DMS53 treated with DMSO at 0.1 percent for 48 hours (cell line): ENCODE measurements around the gene IFT122.
"Not testable (repeated sequence)": the region's sequence is repeated elsewhere in the genome, so short reads cannot be mapped to it uniquely, and the experiment has no call there.

Experiments
- DNase-seq: peaks from one replicate; lab custom pipeline; 2025; ENCODE audit not compliant: unreplicated experiment; lab: John Stamatoyannopoulos, UW

IFT122 gene

DNA sequence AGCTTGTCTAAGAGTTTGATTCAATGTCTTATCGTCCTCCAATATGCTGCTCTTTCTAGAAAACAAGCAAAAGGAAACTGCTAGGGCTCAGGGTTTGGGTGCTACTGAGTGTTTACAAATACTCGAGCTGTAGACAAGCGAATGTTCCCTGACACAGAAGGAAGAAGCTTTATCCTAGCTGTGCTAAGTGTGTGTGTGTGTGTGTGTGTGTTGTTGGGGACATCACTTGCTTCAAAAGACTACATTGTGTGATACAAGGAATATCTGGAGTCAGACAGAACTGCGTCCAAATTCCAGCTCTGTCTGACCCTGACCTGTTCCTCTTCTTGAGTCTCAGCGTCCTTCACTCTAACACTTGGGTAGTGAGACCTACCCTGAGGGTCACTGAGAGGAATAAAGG lies 54.5 kb downstream of the IFT122 start:
- DNase-seq, result not testable (repeated sequence)

DNA sequence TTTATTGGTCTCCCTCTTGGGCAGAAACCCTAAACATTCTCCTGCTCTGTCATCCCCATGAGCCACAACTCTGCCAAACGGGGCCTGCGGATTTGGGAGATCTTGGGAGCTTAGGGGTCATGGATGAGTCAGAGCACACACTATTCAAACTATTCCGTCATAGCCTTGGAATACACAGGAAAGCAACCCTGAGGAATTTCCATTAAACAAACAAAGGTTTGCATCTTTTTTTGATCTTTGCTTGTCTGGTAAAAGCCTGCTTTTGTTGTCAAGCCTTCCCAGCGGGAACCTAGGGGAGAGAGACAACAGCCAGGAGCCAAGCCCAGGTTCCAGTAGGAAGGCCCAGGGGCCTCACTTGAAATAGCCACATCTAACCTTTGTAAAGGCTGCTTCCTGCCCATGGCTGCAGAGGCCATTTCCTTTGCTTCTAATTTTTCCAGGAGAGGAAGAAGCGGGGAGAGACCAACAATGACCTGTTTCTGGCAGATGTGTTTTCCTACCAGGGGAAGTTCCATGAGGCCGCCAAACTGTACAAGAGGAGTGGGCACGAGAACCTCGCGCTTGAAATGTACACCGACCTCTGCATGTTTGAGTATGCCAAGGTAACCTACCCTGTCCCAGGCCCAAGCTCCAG lies 55.1 kb downstream of the IFT122 start:
- DNase-seq, result not testable (repeated sequence)

DNA sequence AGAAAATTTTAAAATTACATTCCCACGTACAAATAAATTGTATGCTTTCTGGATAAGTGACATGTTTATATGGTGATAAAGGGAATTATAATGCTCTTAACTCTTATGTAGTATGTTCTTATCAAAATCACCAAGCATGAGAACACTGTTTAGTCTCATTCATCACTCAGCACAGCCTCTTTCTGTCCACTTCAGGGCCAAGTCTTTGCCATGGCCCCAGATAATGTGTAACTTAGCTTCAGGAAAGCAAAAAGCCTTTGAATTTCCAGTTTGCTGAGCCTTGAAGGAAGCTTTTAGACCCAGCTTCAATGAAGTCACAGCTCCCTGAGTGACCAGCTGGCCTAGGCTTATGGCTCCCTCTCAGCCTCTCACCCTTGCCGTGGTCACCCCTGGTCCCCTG lies 57.9 kb downstream of the IFT122 start:
- not testable (repeated sequence) for DNase-seq

DNA sequence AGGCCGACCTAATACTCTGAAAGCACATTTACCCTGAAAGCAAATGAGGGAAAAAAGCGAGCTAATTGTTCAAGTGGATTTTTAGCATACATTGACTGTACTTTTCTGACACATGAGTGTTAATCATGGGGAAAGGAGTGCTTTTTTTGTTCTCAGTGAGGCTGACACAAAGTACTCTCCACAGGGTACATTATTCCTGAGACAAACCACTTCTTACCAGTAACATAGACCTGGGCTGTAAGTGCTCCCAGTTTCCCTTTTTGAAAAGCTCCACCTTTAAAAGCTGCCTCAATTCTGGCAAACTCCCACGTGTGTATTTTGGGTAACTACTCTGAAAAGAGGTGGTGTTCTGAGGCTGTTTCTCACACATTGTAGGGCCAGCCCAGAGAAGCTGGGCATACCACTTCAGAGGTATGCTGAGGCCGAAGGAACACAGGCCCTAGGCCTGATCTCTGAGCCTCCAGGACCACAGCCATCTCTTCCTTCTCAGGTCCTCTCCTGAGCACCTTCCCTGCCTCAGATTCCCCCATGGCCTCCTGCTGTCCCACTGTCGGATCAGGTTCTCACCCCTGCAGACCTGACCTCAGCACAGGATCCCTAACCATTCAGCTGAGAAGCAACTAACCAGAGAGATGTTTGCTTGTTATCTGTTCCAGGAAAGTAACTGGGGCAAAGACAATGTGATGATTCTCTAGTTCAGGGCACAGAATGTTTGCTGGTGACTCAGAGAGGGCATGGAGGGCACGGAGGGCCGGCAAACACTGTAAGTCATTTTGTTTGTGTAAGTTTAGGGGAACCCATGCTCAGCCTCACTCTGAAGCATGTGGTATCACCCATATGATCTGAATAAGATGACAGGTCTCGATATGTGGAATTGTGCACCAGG lies 58.8 kb downstream of the IFT122 start:
- DNase-seq, result not testable (repeated sequence)

DNA sequence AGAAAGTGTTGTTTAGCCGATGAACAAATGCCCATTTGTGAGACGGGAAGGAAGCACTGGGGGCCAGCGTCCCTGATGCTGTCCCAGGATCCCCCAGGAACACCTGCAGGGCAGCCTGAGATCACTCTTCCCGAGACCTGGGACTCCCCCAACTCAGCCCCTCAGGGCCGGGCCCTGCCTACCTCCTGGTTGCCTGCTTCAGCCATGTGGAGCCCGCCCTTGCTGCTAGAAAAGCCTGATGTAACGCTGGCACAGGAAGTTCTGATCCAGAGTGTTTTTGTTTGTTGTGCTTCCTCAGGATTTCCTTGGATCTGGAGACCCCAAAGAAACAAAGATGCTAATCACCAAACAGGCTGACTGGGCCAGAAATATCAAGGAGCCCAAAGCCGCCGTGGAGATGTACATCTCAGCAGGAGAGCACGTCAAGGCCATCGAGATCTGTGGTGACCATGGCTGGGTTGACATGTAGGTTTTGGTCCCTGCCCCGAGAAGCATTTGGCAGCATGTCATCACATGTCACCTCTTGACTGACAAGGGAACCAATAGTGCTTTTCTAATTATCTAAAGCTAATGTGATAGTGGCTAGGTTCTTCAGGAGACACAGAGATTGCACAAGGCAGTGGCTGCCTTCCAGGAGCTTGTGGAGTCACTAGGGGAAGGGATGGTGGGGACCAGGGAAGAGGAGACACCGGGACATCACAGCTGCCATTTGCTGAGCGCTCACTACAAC lies 59.7 kb downstream of the IFT122 start:
- DNase-seq, result not testable (repeated sequence)

DNA sequence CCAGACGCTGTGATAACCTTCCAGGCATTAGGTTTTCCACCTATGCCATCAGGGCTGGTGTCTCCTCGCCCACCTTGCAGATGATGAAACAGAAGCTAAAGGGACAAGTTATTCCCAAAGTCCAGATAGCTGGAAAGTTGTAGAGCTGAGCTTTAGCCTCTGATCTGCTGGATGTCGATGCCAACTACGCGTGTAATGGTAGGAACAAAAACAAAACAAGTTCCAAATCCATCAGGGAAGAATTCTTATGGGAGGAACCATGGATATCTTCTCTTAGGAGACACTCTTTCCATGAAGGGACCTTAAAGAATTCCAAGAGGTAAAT lies 60.3 kb downstream of the IFT122 start:
- DNase-seq, result no peak

DNA sequence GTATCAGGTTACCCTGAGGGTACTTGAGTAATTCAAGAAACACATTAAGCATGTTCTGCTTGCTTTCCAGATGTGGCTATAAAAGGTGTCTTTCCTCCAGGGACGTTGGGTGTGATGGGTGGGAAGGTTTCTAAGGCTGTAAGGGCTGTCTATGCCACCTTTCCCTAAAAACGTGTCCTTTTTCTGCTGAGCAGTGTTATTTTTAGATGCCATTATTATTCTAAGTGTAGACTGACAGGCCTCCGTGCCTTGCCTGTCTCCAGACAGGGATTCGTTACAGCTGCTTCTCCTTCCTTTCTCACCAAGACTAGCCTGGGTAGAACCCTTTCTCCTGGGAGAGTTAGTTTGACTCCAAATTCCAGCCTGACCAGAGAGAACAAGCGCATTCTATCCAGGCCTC lies 61.6 kb downstream of the IFT122 start:
- DNase-seq, result no peak

DNA sequence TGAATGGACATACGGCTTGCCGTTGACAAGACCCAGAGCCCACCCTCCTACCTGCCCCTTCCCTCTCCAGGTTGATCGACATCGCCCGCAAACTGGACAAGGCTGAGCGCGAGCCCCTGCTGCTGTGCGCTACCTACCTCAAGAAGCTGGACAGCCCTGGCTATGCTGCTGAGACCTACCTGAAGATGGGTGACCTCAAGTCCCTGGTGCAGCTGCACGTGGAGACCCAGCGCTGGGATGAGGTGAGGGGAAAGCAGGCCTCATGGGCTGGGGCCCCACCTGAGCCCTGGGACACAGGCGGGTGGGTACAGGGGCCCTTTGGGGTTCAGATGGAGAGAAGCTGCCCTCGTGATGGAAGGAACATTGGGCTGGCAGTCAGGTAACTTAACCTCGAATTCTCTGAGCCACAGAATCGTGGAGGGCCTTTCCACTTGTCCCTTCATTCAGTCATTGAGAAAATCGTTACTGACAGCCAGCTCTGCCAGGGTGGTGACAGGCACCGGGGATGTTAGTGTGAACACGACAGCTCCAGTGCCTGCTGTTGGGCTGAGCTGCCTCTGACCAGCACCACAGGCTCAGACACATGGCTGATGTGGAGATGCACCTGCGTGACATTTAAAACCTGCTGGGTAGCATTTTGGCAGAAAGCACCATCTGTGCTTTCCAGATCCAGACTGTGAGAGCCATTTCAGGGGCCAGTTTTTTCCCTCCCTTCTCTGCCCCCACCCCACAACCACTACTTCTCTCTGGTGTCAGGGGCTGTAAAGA lies 62.8 kb downstream of the IFT122 start:
- DNase-seq, result no peak

DNA sequence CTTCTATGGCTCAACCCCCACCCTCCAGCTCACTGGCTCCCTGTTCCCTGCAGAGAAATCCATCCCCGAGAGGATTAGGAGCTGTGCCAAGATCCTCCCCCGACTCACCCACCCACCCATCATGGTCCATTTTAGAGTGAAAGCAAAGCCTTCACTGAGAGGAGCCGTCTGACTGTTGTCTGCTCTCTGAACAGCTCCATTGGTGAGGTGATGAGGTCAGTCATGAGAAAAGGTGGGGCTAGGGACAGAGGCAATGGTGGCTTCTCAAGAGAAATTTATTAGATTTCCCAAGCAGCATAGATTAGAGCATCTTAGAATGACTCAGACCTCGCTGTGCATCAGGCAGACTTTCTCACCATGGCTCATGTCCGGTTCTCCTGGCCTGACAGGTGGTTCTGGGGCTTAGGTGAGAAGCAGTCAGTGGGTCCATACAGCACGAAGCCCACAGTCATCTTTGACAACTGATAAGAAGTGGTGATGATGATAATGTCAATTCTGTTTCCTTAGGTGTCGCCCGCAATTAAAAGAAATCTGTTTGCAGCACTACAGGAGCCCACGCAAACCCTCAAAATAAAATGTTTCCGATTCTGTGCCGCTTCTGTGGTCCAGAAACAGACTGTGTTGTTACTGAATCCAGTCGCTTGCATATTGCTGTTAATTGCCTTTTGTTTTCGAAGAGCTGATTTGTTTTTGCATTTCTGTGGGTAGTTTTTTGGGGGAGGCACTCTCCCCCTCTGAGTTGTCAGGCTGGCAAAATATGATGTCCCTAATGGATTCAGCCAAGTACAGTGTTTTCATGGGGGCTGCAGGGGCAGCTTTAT lies 63.7 kb downstream of the IFT122 start:
- no peak for DNase-seq

DNA sequence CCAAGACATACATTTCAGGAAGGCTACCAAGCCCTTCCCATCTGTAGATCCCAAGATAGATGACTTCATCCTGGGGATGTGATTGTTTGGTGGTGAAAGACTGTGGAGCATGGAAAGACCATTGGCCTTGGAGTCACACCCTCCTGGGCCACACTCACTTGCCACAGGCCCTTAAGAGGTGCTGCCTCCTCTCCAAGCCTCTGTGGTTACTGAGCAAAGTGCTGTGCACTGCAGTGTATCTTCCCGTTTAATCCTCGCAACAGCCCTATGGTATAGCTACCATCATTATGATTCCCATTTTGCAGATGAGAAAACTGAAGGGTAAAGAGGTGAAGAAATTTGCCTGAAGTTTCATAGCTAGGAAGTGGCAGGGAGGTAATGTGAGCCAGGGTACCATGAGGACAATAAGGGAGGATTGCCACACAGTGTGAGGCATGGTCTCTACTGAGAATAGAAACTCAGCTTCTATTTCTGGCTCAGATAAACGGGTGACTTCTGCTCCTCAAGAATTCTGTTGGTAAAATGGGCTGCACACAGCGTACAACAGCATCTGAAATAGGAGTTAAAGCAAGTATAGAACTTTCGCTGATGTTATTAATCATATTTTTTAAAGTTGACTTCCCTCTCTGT lies 64.6 kb downstream of the IFT122 start:
- no peak for DNase-seq

DNA sequence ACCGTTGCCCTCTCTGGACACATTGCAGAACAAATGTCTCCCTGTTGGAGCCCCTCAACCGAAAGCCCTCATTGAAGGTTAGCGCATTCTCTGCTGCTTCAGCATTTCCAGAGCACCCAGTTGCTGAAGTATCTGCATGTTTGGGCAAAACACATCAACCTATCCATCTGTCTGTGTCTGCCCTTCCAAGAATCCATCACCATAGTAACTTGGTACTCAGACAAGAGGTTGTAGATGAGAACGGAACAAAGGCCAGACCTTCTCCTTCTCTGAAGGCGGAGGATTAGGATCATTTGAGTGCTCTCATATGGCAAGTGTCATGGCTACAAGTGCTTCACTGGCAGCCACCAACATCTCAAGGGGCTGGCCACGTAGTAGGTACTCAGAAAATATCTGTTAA lies 65.3 kb downstream of the IFT122 start:
- no peak for DNase-seq

DNA sequence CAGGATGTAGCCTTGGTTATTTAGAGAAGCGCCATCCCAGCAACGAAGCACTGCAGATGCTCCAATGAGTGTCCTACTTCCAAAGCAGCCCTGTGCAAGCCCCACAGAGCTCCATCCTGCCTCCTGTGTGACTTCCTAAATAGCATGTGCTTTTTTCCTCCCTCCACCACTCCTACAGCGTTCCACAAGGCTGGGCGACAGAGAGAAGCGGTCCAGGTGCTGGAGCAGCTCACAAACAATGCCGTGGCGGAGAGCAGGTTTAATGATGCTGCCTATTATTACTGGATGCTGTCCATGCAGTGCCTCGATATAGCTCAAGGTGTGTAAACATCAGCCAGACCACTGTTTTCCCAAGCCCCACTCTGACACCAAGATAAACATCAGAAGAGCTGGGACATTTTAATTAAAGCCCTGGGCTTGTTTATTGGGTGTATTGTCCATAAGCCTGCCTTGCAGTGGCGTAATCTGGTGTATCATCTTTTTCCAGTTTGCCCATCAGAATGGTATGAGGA lies 66.3 kb downstream of the IFT122 start:
- peak; percentile 37 for DNase-seq

DNA sequence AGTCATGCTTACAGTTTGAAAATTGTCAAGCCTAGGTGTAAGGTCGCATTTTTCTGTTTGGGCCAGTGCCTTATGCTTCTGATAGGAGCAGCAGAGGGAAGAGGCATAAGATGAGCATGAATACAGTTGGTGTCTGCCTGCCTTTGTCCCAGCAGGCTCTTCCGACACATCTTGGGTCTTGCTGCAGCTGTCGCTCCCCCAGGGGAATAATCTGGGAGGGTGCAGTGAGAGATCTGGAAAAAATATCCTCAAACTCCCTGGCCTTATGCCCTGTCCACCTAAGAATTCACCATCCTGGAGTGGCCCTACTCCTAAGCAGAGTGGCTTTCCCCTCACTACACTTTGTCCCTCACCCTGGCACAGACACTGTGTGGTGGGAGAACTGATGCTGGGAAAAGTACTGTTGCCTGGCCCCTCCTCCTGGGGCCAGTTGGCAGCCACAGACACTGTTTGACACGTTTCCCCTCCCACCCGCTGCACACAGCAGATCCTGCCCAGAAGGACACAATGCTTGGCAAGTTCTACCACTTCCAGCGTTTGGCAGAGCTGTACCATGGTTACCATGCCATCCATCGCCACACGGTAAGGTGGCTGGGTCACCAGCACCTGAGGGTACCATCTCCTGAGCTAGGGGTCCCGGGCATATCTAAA lies 67.3 kb downstream of the IFT122 start:
- DNase-seq, result no peak

DNA sequence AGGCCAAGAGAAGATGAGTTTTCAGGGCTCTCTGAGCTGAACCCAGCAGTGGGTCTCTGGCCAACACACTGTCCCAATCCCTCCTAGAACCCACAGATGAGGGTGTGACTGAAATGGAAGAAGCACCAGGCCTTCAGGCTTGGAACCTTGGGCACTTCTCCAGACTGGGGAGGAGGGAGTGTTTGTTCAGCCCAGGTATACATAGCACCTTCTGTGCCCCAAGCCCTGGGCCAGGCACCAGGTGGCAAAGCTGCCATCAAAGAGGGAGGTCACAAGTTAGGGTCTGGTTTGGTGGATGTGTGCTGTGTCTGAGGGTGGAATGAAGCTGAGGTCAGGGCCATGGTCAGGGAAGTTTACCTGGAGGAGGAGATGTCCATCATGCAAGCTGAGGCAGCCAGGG lies 72.6 kb downstream of the IFT122 start:
- DNase-seq, result no peak

DNA sequence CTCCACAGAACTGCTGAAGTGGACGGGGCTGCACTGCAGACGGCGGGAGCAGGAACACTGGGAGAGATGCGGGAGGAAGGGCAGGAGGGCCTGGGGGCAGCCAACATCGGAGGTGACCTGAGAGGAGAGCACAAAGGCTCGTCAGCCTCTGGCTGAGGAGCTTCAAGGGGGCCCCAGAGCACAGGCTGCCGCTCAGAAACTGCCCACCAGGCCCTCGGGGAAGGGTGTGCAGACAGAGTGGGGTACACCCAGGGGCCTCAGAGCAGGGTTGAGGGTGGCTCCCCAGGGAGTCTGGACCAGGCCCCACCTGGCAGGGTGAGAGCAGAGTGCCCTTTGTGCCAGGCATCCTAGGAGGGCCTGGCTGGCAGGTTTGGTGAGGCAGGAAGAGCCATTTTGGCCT lies 73.7 kb downstream of the IFT122 start:
- no peak for DNase-seq

DNA sequence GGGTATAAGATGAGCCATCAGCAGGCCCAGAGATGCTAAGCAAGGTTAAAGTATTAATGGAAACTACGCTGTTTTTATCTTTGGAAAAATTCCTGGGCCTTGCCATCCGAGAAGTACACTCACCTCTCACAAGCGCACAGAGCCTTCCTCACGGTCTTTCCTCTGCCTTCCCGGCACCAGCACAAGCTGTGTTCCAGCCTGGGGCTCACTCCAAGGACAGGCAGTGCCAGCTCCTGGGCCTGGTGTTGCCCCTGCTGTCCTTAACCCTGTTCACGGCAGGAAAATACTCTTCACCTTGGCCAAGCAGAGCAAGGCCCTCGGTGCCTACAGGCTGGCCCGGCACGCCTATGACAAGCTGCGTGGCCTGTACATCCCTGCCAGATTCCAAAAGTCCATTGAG lies 74.1 kb downstream of the IFT122 start:
- DNase-seq, result no peak

DNA sequence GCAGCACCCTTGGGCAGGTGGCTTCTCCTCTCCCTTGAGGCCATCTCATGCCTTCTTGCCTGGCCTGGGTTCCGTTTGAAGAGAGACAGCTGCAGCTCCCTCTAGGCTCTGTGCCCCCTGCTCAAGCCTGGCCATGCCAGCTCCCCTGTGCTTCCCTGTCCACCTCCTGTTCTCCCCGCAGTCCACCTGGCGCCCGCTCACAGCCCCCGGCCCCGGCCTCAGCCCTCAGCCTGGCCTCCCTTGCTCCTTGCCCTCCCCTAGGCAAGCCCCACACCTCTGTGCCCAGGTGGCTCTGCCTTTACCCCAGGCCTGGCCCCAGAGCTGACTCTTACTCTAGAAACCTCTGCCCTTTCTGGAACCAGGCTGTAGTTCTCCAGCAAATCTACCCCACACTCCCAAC lies 74.5 kb downstream of the IFT122 start:
- DNase-seq, result no peak

DNA sequence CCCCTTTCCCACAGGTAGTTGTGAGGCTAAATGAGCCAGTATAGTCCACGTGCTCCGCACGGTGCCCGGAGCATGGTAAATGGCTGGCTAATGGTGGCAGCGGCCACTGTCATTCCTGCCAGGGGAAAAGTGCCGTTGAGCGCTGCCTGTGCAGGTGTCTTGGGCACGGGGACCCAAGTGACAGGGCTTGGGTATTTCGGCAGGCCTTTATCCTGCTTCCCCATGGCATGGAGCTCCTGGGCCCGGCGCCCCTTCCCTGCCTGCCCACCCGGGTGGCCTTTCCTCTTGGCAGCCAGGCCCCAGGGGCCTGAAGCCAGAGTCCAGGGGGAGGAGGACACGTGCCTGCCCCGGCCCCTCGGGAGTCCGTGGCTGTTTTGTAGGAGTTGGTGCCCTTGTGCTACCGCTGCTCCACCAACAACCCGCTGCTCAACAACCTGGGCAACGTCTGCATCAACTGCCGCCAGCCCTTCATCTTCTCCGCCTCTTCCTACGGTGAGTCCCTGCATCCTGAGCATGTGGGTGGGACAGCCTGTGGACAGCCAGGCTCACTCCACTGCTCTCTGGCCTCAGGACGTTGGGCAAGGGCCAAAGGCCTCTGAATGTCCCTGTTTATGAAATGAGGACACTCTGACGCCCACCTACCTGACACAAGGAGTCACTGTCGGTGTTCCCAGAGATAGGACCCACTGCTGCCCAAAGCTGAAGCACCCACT lies 75.2 kb downstream of the IFT122 start:
- DNase-seq, result not testable (repeated sequence)
